IPS-15b (cell line): ENCODE data around the gene E2F3.

Source experiments
- H3K27me3 ChIP-seq: one replicate; pipeline ENCODE4 v1.6.1; 2013; ENCODE audit warnings: low read length; ENCODE audit not compliant: control insufficient read depth, insufficient read depth
- H3K36me3 ChIP-seq: one replicate; pipeline ENCODE4 v1.6.1; 2013; ENCODE audit warnings: low read length; ENCODE audit not compliant: control insufficient read depth, insufficient read depth
- H3K4me1 ChIP-seq: one replicate; pipeline ENCODE4 v1.6.1; 2013; ENCODE audit warnings: mild to moderate bottlenecking, low read length; ENCODE audit not compliant: control insufficient read depth, insufficient read depth
- H3K4me3 ChIP-seq: one replicate; pipeline ENCODE4 v1.5.1; 2013; ENCODE audit warnings: low read depth, low read length
- H3K9ac ChIP-seq: one replicate; pipeline ENCODE4 v1.6.1; 2013; ENCODE audit warnings: low read depth, mild to moderate bottlenecking, low read length
- H3K9me3 ChIP-seq: one replicate; pipeline ENCODE4 v1.6.1; 2013; ENCODE audit warnings: mild to moderate bottlenecking, low read length; ENCODE audit not compliant: control insufficient read depth, insufficient read depth

Gene E2F3

GRCh38 chr6:20541382-20541781 is 139.7 kb downstream of the E2F3 start:
- Histone ChIP-seq H3K4me3 (no peak overlapping the region), H3K9ac (no peak overlapping the region), H3K27me3 (no peaks in the 10 kb centered on the region), H3K36me3 (no peaks in the 10 kb centered on the region), H3K9me3 (no peaks in the 10 kb centered on the region), H3K4me1 (no peaks in the 10 kb centered on the region)

DNA sequence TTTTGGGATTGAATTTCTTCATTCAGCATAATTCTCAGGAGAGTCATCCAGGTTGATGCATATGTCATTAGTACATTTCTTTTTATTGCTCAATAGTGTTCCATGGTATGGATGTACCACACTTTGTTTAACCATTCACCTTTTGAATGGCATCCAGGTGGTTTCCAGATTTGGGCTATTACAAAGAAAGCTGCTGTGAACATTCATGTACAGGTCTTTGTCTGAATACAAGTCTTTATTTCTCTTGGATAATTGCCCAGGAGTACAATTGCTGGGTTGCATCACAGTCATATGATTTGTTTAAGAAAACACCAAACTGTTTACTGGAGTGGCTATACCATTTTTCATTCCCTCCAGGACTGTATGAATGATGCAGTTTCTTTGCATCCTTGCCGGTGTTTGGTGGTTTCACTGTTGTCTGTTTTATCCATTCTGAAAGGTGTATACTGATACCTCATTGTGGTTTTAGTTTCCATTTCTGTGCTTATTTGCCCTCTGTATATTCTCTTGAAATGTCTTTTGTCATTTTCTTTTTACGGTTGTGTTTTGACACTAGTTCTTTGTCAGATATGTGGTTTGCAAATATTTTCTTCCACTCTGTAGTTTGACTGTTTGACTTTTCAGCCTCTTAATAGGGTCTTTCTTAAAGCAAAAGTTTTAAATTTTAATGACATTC is 141.4 kb downstream of the E2F3 start:
- Histone ChIP-seq H3K4me1 (no peaks in the 10 kb centered on the region), H3K4me3 (no peak overlapping the region), H3K9ac (no peak overlapping the region), H3K36me3 (no peaks in the 10 kb centered on the region), H3K9me3 (no peaks in the 10 kb centered on the region), H3K27me3 (no peaks in the 10 kb centered on the region)
